H1 (cell line): ENCODE data around the gene PRMT9. TPM values are rescaled to one million over a fixed set of nuclear protein-coding genes. Genes with fewer than 3 reads are reported as not detected.
A peak's percentile ranks its signal among the peaks of the same experiment; 100 is the strongest.

ENCODE experiments used
- CTCF ChIA-PET: fragments of 300-600 bp; sonication (Branson Sonifier 250); formaldehyde crosslinking; loops from one replicate; lab custom pipeline; 2021; ENCODE audit not compliant: partially characterized antibody; lab: Charles Lee
- POLR2A ChIA-PET: fragments of 300-600 bp; sonication (Branson Sonifier 250); formaldehyde crosslinking; loops from one replicate; lab custom pipeline; 2021; ENCODE audit warnings: inconsistent platforms; ENCODE audit not compliant: partially characterized antibody; lab: Charles Lee
- DNase-seq, 2 experiments: peaks; one replicate each; pipeline versions ENCODE4 v3.0.0 to v3.0.0-alpha.2; 2010 to 2022; ENCODE audit warnings: low spot score in 2 of 2, low read depth in 1 of 2, mixed read lengths in 1 of 2
- FAIRE-seq: peaks from 2 replicates; lab custom pipeline; 2011; peaks lifted over from hg19 to GRCh38; lab: Jason Lieb, UNC
- H2AFZ ChIP-seq: 2 replicates; pipeline ENCODE4 v1.8.1; 2012; ENCODE audit warnings: low read length, inconsistent platforms
- H2AK5ac ChIP-seq: 2 replicates; pipeline ENCODE4 v1.6.1; 2013; ENCODE audit warnings: low read depth, low read length
- H2BK120ac ChIP-seq: replicated peaks from 2 replicates; pipeline ENCODE3; 2013; ENCODE audit warnings: low read depth, low read length, inconsistent platforms
- H2BK12ac ChIP-seq: 2 replicates; pipeline ENCODE4 v1.6.1; 2013; ENCODE audit warnings: low read depth, low read length
- H2BK15ac ChIP-seq: 2 replicates; pipeline ENCODE4 v1.6.1; 2013; ENCODE audit warnings: low read length
- H2BK20ac ChIP-seq: 2 replicates; pipeline ENCODE4 v1.6.1; 2013; ENCODE audit warnings: low read length
- H2BK5ac ChIP-seq: 2 replicates; pipeline ENCODE4 v1.6.1; 2013; ENCODE audit warnings: low read depth, low read length
- H3K14ac ChIP-seq: 2 replicates; pipeline ENCODE4 v1.6.1; 2013; ENCODE audit warnings: inconsistent platforms; ENCODE audit not compliant: insufficient read length
- H3K18ac ChIP-seq: 2 replicates; pipeline ENCODE4 v1.6.1; 2013; ENCODE audit warnings: low read length; ENCODE audit errors: extremely low read depth
- H3K23ac ChIP-seq: 2 replicates; pipeline ENCODE4 v1.6.1; 2013; ENCODE audit warnings: inconsistent platforms; ENCODE audit not compliant: insufficient read length
- H3K23me2 ChIP-seq: 2 replicates; pipeline ENCODE4 v1.6.1; 2013; ENCODE audit warnings: low read depth, low read length
- H3K27ac ChIP-seq: 2 replicates; pipeline ENCODE4 v1.6.1; 2011; ENCODE audit warnings: low read depth, low read length, inconsistent platforms
- H3K27me3 ChIP-seq, 4 experiments: replicated peaks in 1 of 4; 1 replicate in 1 of 4; 2 replicates in 3 of 4; pipeline versions ENCODE4 v1.6.1 to v1.8.1; 2011 to 2013; ENCODE audit warnings: low read length in 3 of 4, mild to moderate bottlenecking in 3 of 4, inconsistent platforms in 2 of 4, mixed read lengths in 2 of 4, moderate library complexity in 1 of 4; ENCODE audit not compliant: control insufficient read depth in 3 of 4, insufficient read depth in 3 of 4; ENCODE audit errors: extremely low read depth in 1 of 4
- H3K36me3 ChIP-seq, 4 experiments: 2 replicates each; pipeline versions ENCODE4 v1.6.1 to v1.8.1; 2011 to 2013; ENCODE audit warnings: mild to moderate bottlenecking in 4 of 4, low read length in 3 of 4, moderate library complexity in 2 of 4, control low read depth in 1 of 4, inconsistent platforms in 1 of 4; ENCODE audit not compliant: insufficient read depth in 4 of 4, control insufficient read depth in 2 of 4
- H3K4ac ChIP-seq: replicated peaks from 2 replicates; pipeline ENCODE3; 2013; ENCODE audit warnings: low read length, low read depth, mixed read lengths, inconsistent platforms; ENCODE audit not compliant: insufficient read length
- H3K4me1 ChIP-seq, 4 experiments: replicated peaks in 1 of 4; 1 replicate in 1 of 4; 2 replicates in 3 of 4; pipeline versions ENCODE4 v1.6.1 to v1.8.1; 2011 to 2013; ENCODE audit warnings: low read length in 3 of 4, inconsistent platforms in 2 of 4, mixed read lengths in 1 of 4; ENCODE audit not compliant: insufficient read depth in 4 of 4, control insufficient read depth in 3 of 4
- H3K4me2 ChIP-seq, 2 experiments: 2 replicates each; pipeline versions ENCODE4 v1.6.1 to v1.8.1; 2011 to 2013; ENCODE audit warnings: low read depth in 2 of 2, low read length in 2 of 2, control low read depth in 1 of 2, inconsistent platforms in 1 of 2, mild to moderate bottlenecking in 1 of 2; ENCODE audit not compliant: insufficient read depth in 1 of 2
- H3K4me3 ChIP-seq, 4 experiments: fragments of 200-600, 300-600 bp in 1 of 4; sonication (generic), shearing (Covaris generic), sonication (Bioruptor Twin) in 1 of 4; 2 replicates each; pipeline versions ENCODE4 v1.5.1 to v1.8.1; 2011 to 2016; ENCODE audit warnings: low read length in 4 of 4, low read depth in 3 of 4, control low read depth in 2 of 4, inconsistent platforms in 2 of 4, mild to moderate bottlenecking in 2 of 4, mixed read lengths in 1 of 4, moderate library complexity in 1 of 4; ENCODE audit not compliant: insufficient read depth in 2 of 4; ENCODE audit errors: extremely low read depth in 1 of 4
- H3K56ac ChIP-seq: replicated peaks from 2 replicates; pipeline ENCODE3; 2013; ENCODE audit warnings: low read depth, mild to moderate bottlenecking, mixed read lengths, low read length, inconsistent platforms; ENCODE audit not compliant: insufficient read length
- H3K79me1 ChIP-seq: 2 replicates; pipeline ENCODE4 v1.6.1; 2013; ENCODE audit warnings: low read depth, low read length, control low read depth
- H3K79me2 ChIP-seq, 2 experiments: 2 replicates each; pipeline versions ENCODE4 v1.6.1 to v1.8.1; 2012 to 2013; ENCODE audit warnings: low read length in 2 of 2, mild to moderate bottlenecking in 2 of 2, inconsistent platforms in 1 of 2; ENCODE audit not compliant: insufficient read depth in 2 of 2, control insufficient read depth in 1 of 2
- H3K9ac ChIP-seq, 4 experiments: replicated peaks in 1 of 4; 1 replicate in 1 of 4; 2 replicates in 3 of 4; pipeline versions ENCODE4 v1.6.1 to v1.8.1; 2011 to 2013; ENCODE audit warnings: low read depth in 3 of 4, low read length in 3 of 4, control low read depth in 2 of 4, mild to moderate bottlenecking in 2 of 4, moderate library complexity in 2 of 4, inconsistent platforms in 1 of 4; ENCODE audit errors: extremely low read depth in 1 of 4
- H3K9me3 ChIP-seq, 2 experiments: 2 replicates each; pipeline versions ENCODE4 v1.6.1 to v1.8.1; 2012 to 2013; ENCODE audit warnings: mild to moderate bottlenecking in 2 of 2, moderate library complexity in 2 of 2, control low read depth in 1 of 2, inconsistent platforms in 1 of 2, low read depth in 1 of 2, low read length in 1 of 2, mixed read lengths in 1 of 2; ENCODE audit not compliant: insufficient read depth in 2 of 2
- H4K20me1 ChIP-seq, 2 experiments: replicated peaks in 1 of 2; 2 replicates each; pipeline versions ENCODE3 to v1.8.1; 2011 to 2013; ENCODE audit warnings: inconsistent platforms in 2 of 2, low read length in 2 of 2, mild to moderate bottlenecking in 1 of 2; ENCODE audit not compliant: insufficient read depth in 2 of 2, control insufficient read depth in 1 of 2
- H4K5ac ChIP-seq: 2 replicates; pipeline ENCODE4 v1.6.1; 2013; ENCODE audit warnings: low read length, low read depth, mixed read lengths, inconsistent platforms; ENCODE audit not compliant: insufficient read length
- H4K8ac ChIP-seq: 2 replicates; pipeline ENCODE4 v1.8.0; 2013; ENCODE audit warnings: mild to moderate bottlenecking, moderate library complexity, low read length, inconsistent platforms; ENCODE audit not compliant: insufficient read depth; ENCODE audit errors: extremely low read depth
- H4K91ac ChIP-seq: replicated peaks from 2 replicates; pipeline ENCODE3; 2013; ENCODE audit warnings: low read length, mixed read lengths, inconsistent platforms; ENCODE audit not compliant: insufficient read length
- FOSL1 ChIP-seq: IDR thresholded peaks from 2 replicates; pipeline ENCODE4 v1.6.1; 2011; ENCODE audit warnings: mild to moderate bottlenecking, low read depth, low read length, moderate library complexity; ENCODE audit not compliant: insufficient read depth
- JUND ChIP-seq: IDR thresholded peaks from 2 replicates; pipeline ENCODE4 v1.6.1; 2011; ENCODE audit warnings: mild to moderate bottlenecking, improper control_type of control experiment, low read length
- KDM1A ChIP-seq: fragments of 200-600, 300-600 bp; sonication (generic); IDR thresholded peaks from 2 replicates; pipeline ENCODE4 v1.7.1; 2016; ENCODE audit warnings: mild to moderate bottlenecking, low read length, borderline replicate concordance
- KDM5A ChIP-seq: fragments of 200-600 bp; IDR thresholded peaks from 2 replicates; pipeline ENCODE4 v1.7.1; 2012; ENCODE audit warnings: mild to moderate bottlenecking, low read length, inconsistent platforms, mixed read lengths
- PHF8 ChIP-seq: fragments of 200-600 bp; sonication (generic); conservative IDR thresholded peaks from 2 replicates; pipeline ENCODE4 v1.7.1; 2012; ENCODE audit warnings: low read depth, mild to moderate bottlenecking, inconsistent platforms, low read length, moderate library complexity
- POLR2A ChIP-seq, 2 experiments: IDR thresholded peaks; 1 replicate in 1 of 2; 2 replicates in 1 of 2; pipeline ENCODE4 v1.6.1; 2011; ENCODE audit warnings: low read depth in 2 of 2, low read length in 2 of 2, mild to moderate bottlenecking in 2 of 2; ENCODE audit errors: control extremely low read depth in 1 of 2
- RBBP5 ChIP-seq: IDR thresholded peaks from 2 replicates; pipeline ENCODE4 v1.7.1; 2012; ENCODE audit warnings: low read depth, mild to moderate bottlenecking, inconsistent platforms, low read length, moderate library complexity, borderline replicate concordance
- SIN3A ChIP-seq, 2 experiments: IDR thresholded peaks in 1 of 2; conservative IDR thresholded peaks in 1 of 2; 2 replicates each; pipeline ENCODE4 v1.6.1; 2011 to 2012; ENCODE audit warnings: low read length in 2 of 2, improper control_type of control experiment in 1 of 2, low read depth in 1 of 2, mild to moderate bottlenecking in 1 of 2
- SP1 ChIP-seq: IDR thresholded peaks from 2 replicates; pipeline ENCODE4 v1.6.1; 2011; ENCODE audit warnings: low read depth, low read length
- YY1 ChIP-seq: IDR thresholded peaks from 2 replicates; pipeline ENCODE4 v1.6.1; 2011; ENCODE audit warnings: low read depth, mild to moderate bottlenecking, low read length
- ZNF274 ChIP-seq: IDR thresholded peaks from 2 replicates; pipeline ENCODE4 v1.7.0; 2012; ENCODE audit warnings: low read length, borderline replicate concordance; ENCODE audit errors: extremely low read depth
- WGBS, 2 experiments: shearing (Covaris generic) in 1 of 2; methylation state at CpG; one replicate each; pipeline versions ENCODE4 v1.1.6 to v1.1.7; 2013 to 2015; ENCODE audit warnings: low lambda C conversion rate in 2 of 2, mixed read lengths in 2 of 2, inconsistent platforms in 1 of 2, low coverage in 1 of 2, missing lambda C conversion rate in 1 of 2; ENCODE audit not compliant: insufficient replicate concordance in 2 of 2, insufficient coverage in 1 of 2, insufficient read length in 1 of 2; ENCODE audit errors: extremely low coverage in 1 of 2, missing lambda C conversion rate in 1 of 2; 5-methylcytosine and 5-hydroxymethylcytosine counted together
- polyA plus RNA-seq, 7 experiments: library from polyadenylated mRNA; depleted of rRNA in 3 of 7; stranded (reverse) in 5 of 7; unstranded in 2 of 7; fragments of >200 nt in 5 of 7; fragments of 200-250 nt in 2 of 7; gene quantifications; 1 replicate in 5 of 7; 2 replicates in 1 of 7; 4 replicates in 1 of 7; pipeline versions ENCODE4 v1.2.1 to v1.2.3, GENCODE V29; 2011 to 2013; ENCODE audit warnings: missing spikeins in 2 of 7, mixed read lengths in 2 of 7
- total RNA-seq: library from RNA; stranded (reverse); fragmentation: NEBNext Ultra II Directional; extraction: Animal tissue kit (Norgen Biotek cat#: 25700); gene quantifications from 2 replicates; pipeline ENCODE4 v1.2.1, GENCODE V29; 2021
- TF ChIP-seq, protein P1 (sequence below): IDR thresholded peaks from 2 replicates; pipeline ENCODE4 v1.6.1; 2012; ENCODE audit warnings: inconsistent platforms

Gene PRMT9
- total and polyA plus RNA-seq, 2 of the 8 experiments (the other 6 are each of a cell fraction or from before 2014, with no cell fraction given) = 3.8 to 9.6 TPM

DNA sequence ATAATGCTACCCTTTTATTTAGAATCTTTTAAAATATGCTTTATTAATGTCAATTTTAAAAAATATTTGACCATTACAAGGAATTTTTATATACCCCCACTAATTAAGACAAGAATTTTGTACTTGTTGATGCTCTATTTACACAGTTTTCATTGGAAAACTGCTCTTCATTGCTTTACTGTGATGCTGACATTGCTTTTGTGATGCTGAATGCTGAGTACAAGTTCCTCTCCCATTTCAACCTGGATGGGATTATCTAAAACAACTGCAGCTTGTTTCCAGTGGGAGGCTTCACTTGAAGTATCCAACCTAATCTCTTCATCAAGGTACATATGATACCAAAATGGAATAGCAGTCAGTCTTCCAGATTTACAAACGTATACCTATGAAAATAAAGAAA is 45.6 kb downstream of the PRMT9 start:
- Histone ChIP-seq H2BK20ac (no peak overlapping the region), H2BK15ac (no peak overlapping the region), H3K56ac (no peak overlapping the region), H4K20me1 (no peaks in the 10 kb centered on the region), H3K4ac (no peak overlapping the region), H2BK5ac (no peak overlapping the region), H2AFZ (no peak overlapping the region), H3K9me3 (no peaks in the 10 kb centered on the region), H4K5ac (no peak overlapping the region), H3K23me2 (no peaks in the 10 kb centered on the region), H4K8ac (no peak overlapping the region), H3K27ac (no peak overlapping the region), H3K4me3 (no peak overlapping the region), H3K4me2 (no peak overlapping the region; a peak in 1 of 4 replicates), H3K18ac (no peak overlapping the region), H4K91ac (no peak overlapping the region), H3K79me2 (no peaks in the 10 kb centered on the region; a peak in 1 of 4 replicates), H3K14ac (no peak overlapping the region), H2BK120ac (no peak overlapping the region), H3K36me3 (peaks cover 7 to 37% (median 18%) of the 10 kb centered on the region in 4 experiments; a peak in 6 of 8 replicates), H3K27me3 (no peaks in the 10 kb centered on the region), H3K23ac (no peak overlapping the region), H2BK12ac (no peak overlapping the region), H3K4me1 (peaks cover 0 to 11% (median 0%) of the 10 kb centered on the region in 4 experiments; a peak in 1 of 7 replicates), H2AK5ac (no peak overlapping the region), H3K79me1 (no peaks in the 10 kb centered on the region), H3K9ac (no peak overlapping the region)
- 38% methylated on average over 1 of the region's 1 CpG; no CpG with 5 or more reads in 1 of the 2 experiments for WGBS, 2 experiments
- ChIA-PET CTCF (interaction anchor here (0.9 to 3.7 kb wide), 4 partner anchors 40 to 228 kb away, joined by 3 to 20 read pairs (median 3); no protein-coding TSS in a partner anchor), POLR2A (interaction anchor here (1.0 to 1.5 kb wide), 4 partner anchors 12 to 94 kb away, joined by 3 to 5 read pairs (median 3); partner anchors contain the start of gene ARHGAP10)
- DNase-seq (no peak), FAIRE-seq (peak; percentile 81)
- TF ChIP-seq KDM1A (no peak), FOSL1 (no peak), SIN3A (conservative IDR thresholded peaks at IDR 0.05 in 1 of 2, IDR thresholded peaks at IDR 0.05 in 1 of 2; ENCODE audit: low read depth in 1 of 2, low read length in 2 of 2) (no peak), ZNF274 (no peak), RBBP5 (no peak), POLR2A (IDR thresholded peaks at IDR 0.05; ENCODE audit: control extremely low read depth in 1 of 2, low read depth in 2 of 2, low read length in 2 of 2) (no peak), KDM5A (no peak), PHF8 (no peak), SP1 (no peak), JUND (no peak), YY1 (no peak)
- TF ChIP-seq, protein P1, sequence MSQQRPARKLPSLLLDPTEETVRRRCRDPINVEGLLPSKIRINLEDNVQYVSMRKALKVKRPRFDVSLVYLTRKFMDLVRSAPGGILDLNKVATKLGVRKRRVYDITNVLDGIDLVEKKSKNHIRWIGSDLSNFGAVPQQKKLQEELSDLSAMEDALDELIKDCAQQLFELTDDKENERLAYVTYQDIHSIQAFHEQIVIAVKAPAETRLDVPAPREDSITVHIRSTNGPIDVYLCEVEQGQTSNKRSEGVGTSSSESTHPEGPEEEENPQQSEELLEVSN = no peak
